ENCODE measurements around the gene TTC22. TPM values are rescaled to one million over a fixed set of nuclear protein-coding genes. Genes with fewer than 3 reads are reported as not detected.
"Not testable (repeated sequence)": the region's sequence is repeated elsewhere in the genome, so short reads cannot be mapped to it uniquely, and the experiment has no call there.

Gene TTC22
- total and polyA plus RNA-seq, 4 donors = 0.20 to 3.9 (median 0.27) TPM; not detected in 1

DNA sequence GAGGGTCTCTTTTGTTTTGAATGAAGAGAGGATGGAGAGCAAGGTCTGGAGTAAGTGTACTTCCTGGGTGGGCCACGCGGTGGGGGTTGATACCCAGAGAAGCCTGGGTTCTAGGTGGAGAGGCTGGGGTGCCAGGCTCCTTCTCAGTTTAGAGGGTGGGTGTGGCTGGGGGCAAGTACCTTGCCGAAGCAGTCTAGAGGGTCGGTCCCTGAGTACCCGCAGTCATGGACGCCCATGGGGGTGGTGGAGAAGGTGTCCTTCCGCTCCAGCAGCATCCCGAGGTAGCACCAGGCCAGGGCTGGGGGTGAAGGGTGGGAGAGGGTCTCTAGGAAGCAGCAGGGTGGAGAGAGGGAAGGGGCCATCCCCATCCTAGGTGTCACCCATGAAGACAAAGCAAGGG, 14.3 kb downstream of the TTC22 start:
- Histone ChIP-seq H3K27me3 (ENCODE audit: control insufficient read depth in 1 of 2, insufficient read depth in 2 of 2, low read length in 1 of 2) (no peaks in the 10 kb centered on the region), H3K36me3 (ENCODE audit: control insufficient read depth in 1 of 2, insufficient read depth in 2 of 2, low read length in 1 of 2) (no peaks in the 10 kb centered on the region), H3K4me3 (ENCODE audit: low read length in 2 of 2) (no peak overlapping the region), H3K27ac (ENCODE audit: low read depth in 1 of 2, low read length in 2 of 2) (no peak overlapping the region), H3K9me3 (ENCODE audit: control insufficient read depth, low read length) (peaks cover under 1% of the 10 kb centered on the region), H3K4me1 (ENCODE audit: control insufficient read depth in 1 of 2, insufficient read depth in 2 of 2, low read length in 2 of 2) (no peaks in the 10 kb centered on the region)
- ATAC-seq (ENCODE audit: low FRiP score) (no peak), DNase-seq (no peak)
- intact Hi-C loops (cut with DNase I) = no loop called here
- WGBS, 2 donors = 91% methylated on average over 8 of the region's 8 CpGs

DNA sequence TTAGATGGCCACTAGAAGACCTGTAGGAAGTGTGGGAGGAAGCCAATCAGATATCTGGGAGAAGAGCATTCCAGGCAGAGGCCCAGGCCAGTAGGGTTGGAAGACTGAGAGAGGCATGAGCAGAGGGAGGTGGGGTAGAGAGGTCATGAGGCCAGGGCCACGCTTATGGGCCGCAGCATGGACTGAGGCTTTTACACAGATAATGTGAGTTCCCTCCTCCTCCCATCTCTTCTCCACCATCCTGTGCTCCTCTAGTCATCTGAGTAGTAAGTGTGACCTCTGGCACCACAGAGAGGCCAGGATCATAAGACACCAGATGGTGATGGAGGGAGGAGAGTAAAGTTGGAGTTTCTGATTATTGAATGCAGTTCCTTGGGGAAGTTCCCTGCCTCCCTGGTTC, 17.1 kb downstream of the TTC22 start:
- intact Hi-C loops (cut with DNase I) = no loop called here
- Histone ChIP-seq H3K4me1 (ENCODE audit: control insufficient read depth in 1 of 2, insufficient read depth in 2 of 2, low read length in 2 of 2) (no peaks in the 10 kb centered on the region), H3K36me3 (ENCODE audit: control insufficient read depth in 1 of 2, insufficient read depth in 2 of 2, low read length in 1 of 2) (no peaks in the 10 kb centered on the region), H3K4me3 (ENCODE audit: low read length in 2 of 2) (no peak overlapping the region), H3K27ac (ENCODE audit: low read depth in 1 of 2, low read length in 2 of 2) (no peak overlapping the region), H3K27me3 (ENCODE audit: control insufficient read depth in 1 of 2, insufficient read depth in 2 of 2, low read length in 1 of 2) (no peaks in the 10 kb centered on the region), H3K9me3 (ENCODE audit: control insufficient read depth, low read length) (no peaks in the 10 kb centered on the region)
- DNase-seq (no peak), ATAC-seq (ENCODE audit: low FRiP score) (no peak)
- 67 to 75% methylated on average over 2 of the region's 2 CpGs for WGBS, 2 donors

DNA sequence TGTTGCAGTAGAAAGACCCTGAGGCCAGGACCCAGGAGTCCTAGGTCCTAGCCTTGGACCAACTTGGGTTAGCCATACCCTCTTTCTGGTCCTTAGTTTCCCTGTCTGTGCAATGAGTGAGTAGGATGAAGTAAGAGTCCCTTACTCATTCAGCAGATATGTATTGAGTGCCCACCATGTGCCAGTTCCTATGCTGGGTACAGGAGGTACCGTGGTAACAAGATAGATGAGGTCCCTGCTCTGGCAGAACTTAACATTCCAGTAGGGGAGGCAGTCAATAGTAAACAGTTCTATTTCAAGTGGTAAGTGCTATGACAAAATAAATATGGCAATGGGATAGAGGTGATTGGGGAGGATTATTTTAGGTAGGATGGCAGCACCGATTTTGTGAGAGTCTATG, 18.5 kb downstream of the TTC22 start:
- DNase-seq (no peak), ATAC-seq (ENCODE audit: low FRiP score) (no peak)
- no peak overlapping the region for H3K27ac ChIP-seq (ENCODE audit: low read depth in 1 of 2, low read length in 2 of 2)
- no peak overlapping the region for H3K4me3 ChIP-seq (ENCODE audit: low read length in 2 of 2)
- no peaks in the 10 kb centered on the region for H3K36me3 ChIP-seq (ENCODE audit: control insufficient read depth in 1 of 2, insufficient read depth in 2 of 2, low read length in 1 of 2)
- no peaks in the 10 kb centered on the region for H3K9me3 ChIP-seq (ENCODE audit: control insufficient read depth, low read length)
- no peaks in the 10 kb centered on the region for H3K4me1 ChIP-seq (ENCODE audit: control insufficient read depth in 1 of 2, insufficient read depth in 2 of 2, low read length in 2 of 2)
- no peaks in the 10 kb centered on the region for H3K27me3 ChIP-seq (ENCODE audit: control insufficient read depth in 1 of 2, insufficient read depth in 2 of 2, low read length in 1 of 2)
- intact Hi-C loops (cut with DNase I) = no loop called here
- 67 to 69% methylated on average over 2 of the region's 2 CpGs for WGBS, 2 donors

DNA sequence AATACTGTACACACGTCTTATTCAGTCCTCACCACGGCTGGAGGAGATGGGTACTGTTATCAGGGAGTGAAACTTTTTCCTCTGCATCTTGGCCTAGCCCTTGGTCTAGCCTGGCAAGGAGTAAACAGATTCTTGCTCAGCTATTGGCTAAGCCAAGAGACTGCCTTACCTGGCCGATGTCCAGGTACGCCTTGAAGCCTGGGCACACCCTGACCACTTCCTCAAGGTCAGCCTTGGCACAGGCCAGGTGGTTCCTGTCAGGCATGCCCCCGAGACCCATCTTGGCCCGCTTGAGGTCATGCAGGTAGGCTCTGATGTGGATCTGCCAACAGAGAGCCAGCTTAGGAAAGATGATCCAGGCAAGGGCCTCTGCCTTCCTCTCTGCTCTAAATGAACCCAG, 19.0 kb downstream of the TTC22 start:
- no peaks in the 10 kb centered on the region for H3K36me3 ChIP-seq (ENCODE audit: control insufficient read depth in 1 of 2, insufficient read depth in 2 of 2, low read length in 1 of 2)
- H3K9me3 ChIP-seq (ENCODE audit: control insufficient read depth, low read length) = no peaks in the 10 kb centered on the region
- no peak overlapping the region for H3K27ac ChIP-seq (ENCODE audit: low read depth in 1 of 2, low read length in 2 of 2)
- H3K4me3 ChIP-seq (ENCODE audit: low read length in 2 of 2) = no peak overlapping the region
- no peaks in the 10 kb centered on the region for H3K4me1 ChIP-seq (ENCODE audit: control insufficient read depth in 1 of 2, insufficient read depth in 2 of 2, low read length in 2 of 2)
- H3K27me3 ChIP-seq (ENCODE audit: control insufficient read depth in 1 of 2, insufficient read depth in 2 of 2, low read length in 1 of 2) = no peaks in the 10 kb centered on the region
- ATAC-seq (ENCODE audit: low FRiP score) (no peak), DNase-seq (no peak)
- intact Hi-C loops (cut with DNase I) = no loop called here
- whole genome bisulfite sequencing, 2 donors = 88 to 93% methylated on average over 6 of the region's 6 CpGs

- ATAC-seq (ENCODE audit: low FRiP score) (no peak), DNase-seq (no peak)
- no peak overlapping the region for H3K27ac ChIP-seq (ENCODE audit: low read depth in 1 of 2, low read length in 2 of 2)
- intact Hi-C loops (cut with DNase I) = no loop called here
- no peaks in the 10 kb centered on the region for H3K4me1 ChIP-seq (ENCODE audit: control insufficient read depth in 1 of 2, insufficient read depth in 2 of 2, low read length in 2 of 2)
- no peaks in the 10 kb centered on the region for H3K27me3 ChIP-seq (ENCODE audit: control insufficient read depth in 1 of 2, insufficient read depth in 2 of 2, low read length in 1 of 2)
- H3K4me3 ChIP-seq (ENCODE audit: low read length in 2 of 2) = no peak overlapping the region
- H3K36me3 ChIP-seq (ENCODE audit: control insufficient read depth in 1 of 2, insufficient read depth in 2 of 2, low read length in 1 of 2) = no peaks in the 10 kb centered on the region
- 9 to 14% methylated on average over 66 to 74 of the region's 74 CpGs for WGBS, 2 donors
- no peaks in the 10 kb centered on the region for H3K9me3 ChIP-seq (ENCODE audit: control insufficient read depth, low read length)
These were observed 19.9 kb downstream of the TTC22 start for GRCh38 chr1:54781023-54781723.

DNA sequence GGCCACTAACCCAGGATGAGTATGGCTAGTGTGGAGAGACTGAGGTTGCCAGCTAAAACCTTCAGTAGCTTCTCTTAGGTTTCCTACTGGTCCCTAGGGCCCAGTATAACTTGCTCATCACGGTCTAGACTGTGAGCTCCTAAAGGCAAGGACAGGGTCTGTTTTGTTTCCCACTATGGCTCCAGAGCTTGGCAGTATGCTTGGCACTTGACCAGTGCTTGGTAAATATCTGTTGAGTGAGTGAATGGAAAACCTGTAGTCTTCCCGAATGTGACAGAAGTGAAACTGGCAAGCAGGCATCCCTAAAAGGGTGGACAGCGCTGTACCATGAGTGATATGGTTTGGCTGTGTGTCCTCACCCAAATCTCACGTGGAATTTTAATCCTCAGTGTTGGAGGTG, 23.7 kb downstream of the TTC22 start:
- H3K4me3 ChIP-seq (ENCODE audit: low read length in 2 of 2) = no peak overlapping the region
- intact Hi-C loops (cut with DNase I) = no loop called here
- no peaks in the 10 kb centered on the region for H3K36me3 ChIP-seq (ENCODE audit: control insufficient read depth in 1 of 2, insufficient read depth in 2 of 2, low read length in 1 of 2)
- WGBS, 2 donors = 53 to 55% methylated on average over 4 of the region's 4 CpGs
- ATAC-seq (ENCODE audit: low FRiP score) (no peak), DNase-seq (no peak)
- H3K27ac ChIP-seq (ENCODE audit: low read depth in 1 of 2, low read length in 2 of 2) = no peak overlapping the region
- H3K9me3 ChIP-seq (ENCODE audit: control insufficient read depth, low read length) = no peaks in the 10 kb centered on the region
- no peaks in the 10 kb centered on the region for H3K4me1 ChIP-seq (ENCODE audit: control insufficient read depth in 1 of 2, insufficient read depth in 2 of 2, low read length in 2 of 2)
- no peaks in the 10 kb centered on the region for H3K27me3 ChIP-seq (ENCODE audit: control insufficient read depth in 1 of 2, insufficient read depth in 2 of 2, low read length in 1 of 2)

DNA sequence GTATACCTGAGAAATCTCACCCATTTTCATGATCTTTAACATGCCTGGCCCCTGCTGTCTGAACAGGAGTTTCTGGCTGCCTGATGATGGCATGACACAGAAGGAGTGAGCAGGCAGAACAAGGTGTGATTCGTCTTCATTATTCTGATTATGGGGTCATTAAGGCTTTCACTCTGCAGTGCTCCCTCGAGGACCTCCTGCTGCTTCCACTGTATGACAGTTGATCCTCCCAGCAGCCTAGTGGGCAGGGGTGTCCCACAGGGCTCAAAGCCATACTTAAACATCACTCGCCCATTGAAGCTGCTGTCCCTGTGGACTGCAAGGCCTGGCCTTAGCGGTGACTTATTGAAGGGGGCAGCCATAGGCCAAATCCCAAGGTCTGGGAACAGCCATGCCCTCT, 24.1 kb downstream of the TTC22 start:
- Histone ChIP-seq H3K27me3 (ENCODE audit: control insufficient read depth in 1 of 2, insufficient read depth in 2 of 2, low read length in 1 of 2) (no peaks in the 10 kb centered on the region), H3K4me1 (ENCODE audit: control insufficient read depth in 1 of 2, insufficient read depth in 2 of 2, low read length in 2 of 2) (no peaks in the 10 kb centered on the region), H3K9me3 (ENCODE audit: control insufficient read depth, low read length) (no peaks in the 10 kb centered on the region), H3K36me3 (ENCODE audit: control insufficient read depth in 1 of 2, insufficient read depth in 2 of 2, low read length in 1 of 2) (no peaks in the 10 kb centered on the region), H3K27ac (ENCODE audit: low read depth in 1 of 2, low read length in 2 of 2) (no peak overlapping the region), H3K4me3 (ENCODE audit: low read length in 2 of 2) (no peak overlapping the region)
- 74 to 78% methylated on average over 4 of the region's 4 CpGs for WGBS, 2 donors
- DNase-seq (no peak), ATAC-seq (ENCODE audit: low FRiP score) (no peak)
- intact Hi-C loops (cut with DNase I) = no loop called here

- H3K4me1 ChIP-seq (ENCODE audit: control insufficient read depth in 1 of 2, insufficient read depth in 2 of 2, low read length in 2 of 2); H3K27me3 ChIP-seq (ENCODE audit: control insufficient read depth in 1 of 2, insufficient read depth in 2 of 2, low read length in 1 of 2); H3K9me3 ChIP-seq (ENCODE audit: control insufficient read depth, low read length); H3K36me3 ChIP-seq (ENCODE audit: control insufficient read depth in 1 of 2, insufficient read depth in 2 of 2, low read length in 1 of 2); DNase-seq; H3K4me3 ChIP-seq (ENCODE audit: low read length in 2 of 2); ATAC-seq (ENCODE audit: low FRiP score); H3K27ac ChIP-seq (ENCODE audit: low read depth in 1 of 2, low read length in 2 of 2); intact Hi-C loops (cut with DNase I): not testable (repeated sequence)
- 68 to 71% methylated on average over 16 of the region's 16 CpGs for WGBS, 2 donors
These were observed 25.0 kb downstream of the TTC22 start for GRCh38 chr1:54775828-54776721.
